ENCODE data around the gene OST4.

OST4 gene

GRCh38 chr2:27039426-27039825 lies 32.0 kb downstream of the OST4 start:
- H3K27ac Mint-ChIP-seq: no peak overlapping the region
- H3K4me3 Mint-ChIP-seq: no peak overlapping the region
- H3K36me3 Mint-ChIP-seq (ENCODE audit: low read depth): peaks cover 65% of the 10 kb centered on the region
- no peaks in the 10 kb centered on the region for H3K27me3 Mint-ChIP-seq
- peaks cover 30% of the 10 kb centered on the region for H3K4me1 Mint-ChIP-seq (ENCODE audit: low read depth)
- no peaks in the 10 kb centered on the region for H3K9me3 Mint-ChIP-seq

- Mint-ChIP-seq H3K36me3 (ENCODE audit: low read depth) (peaks cover 70% of the 10 kb centered on the region), H3K4me1 (ENCODE audit: low read depth) (peaks cover 37% of the 10 kb centered on the region), H3K27ac (no peak overlapping the region)
Measured at GRCh38 chr2:27038631-27039339, 32.7 kb downstream of the OST4 start.

GRCh38 chr2:27038012-27038411 lies 33.4 kb downstream of the OST4 start:
- Mint-ChIP-seq H3K27me3 (no peaks in the 10 kb centered on the region), H3K36me3 (ENCODE audit: low read depth) (peaks cover 68% of the 10 kb centered on the region), H3K4me1 (ENCODE audit: low read depth) (peaks cover 43% of the 10 kb centered on the region), H3K4me3 (no peak overlapping the region), H3K9me3 (no peaks in the 10 kb centered on the region), H3K27ac (no peak overlapping the region)

More at GRCh38 chr2:27038631-27039339, 32.7 kb downstream of the OST4 start:
- Mint-ChIP-seq H3K9me3 (no peaks in the 10 kb centered on the region), H3K27me3 (no peaks in the 10 kb centered on the region), H3K4me3 (no peak overlapping the region)

GRCh38 chr2:27033253-27033852 lies 38.1 kb downstream of the OST4 start:
- H3K27me3 Mint-ChIP-seq: no peaks in the 10 kb centered on the region
- peaks cover 34% of the 10 kb centered on the region for H3K4me1 Mint-ChIP-seq (ENCODE audit: low read depth)
- peak overlapping the region; percentile 95 for H3K4me3 Mint-ChIP-seq
- H3K36me3 Mint-ChIP-seq (ENCODE audit: low read depth): peaks cover 35% of the 10 kb centered on the region
- H3K9me3 Mint-ChIP-seq: no peaks in the 10 kb centered on the region
- peak overlapping the region; percentile 88 for H3K27ac Mint-ChIP-seq

- peaks cover 33% of the 10 kb centered on the region for H3K36me3 Mint-ChIP-seq (ENCODE audit: low read depth)
- H3K4me3 Mint-ChIP-seq: peak within 1 kb of the TSS; percentile 95
- no peaks in the 10 kb centered on the region for H3K9me3 Mint-ChIP-seq
- peaks cover 34% of the 10 kb centered on the region for H3K4me1 Mint-ChIP-seq (ENCODE audit: low read depth)
- H3K27ac Mint-ChIP-seq: peak within 1 kb of the TSS; percentile 88
- no peaks in the 10 kb centered on the region for H3K27me3 Mint-ChIP-seq
Measured at GRCh38 chr2:27032495-27033252, 38.8 kb downstream of the OST4 start, which contains the start of gene TMEM214. TMEM214 (plus strand) TSS chr2:27032965; CDS start chr2:27033016, 51 bp downstream.

- no peaks in the 10 kb centered on the region for H3K9me3 Mint-ChIP-seq
- H3K4me1 Mint-ChIP-seq (ENCODE audit: low read depth): peaks cover 23% of the 10 kb centered on the region
- peaks cover 6% of the 10 kb centered on the region for H3K36me3 Mint-ChIP-seq (ENCODE audit: low read depth)
- no peak overlapping the region for H3K4me3 Mint-ChIP-seq
- no peak overlapping the region for H3K27ac Mint-ChIP-seq
- no peaks in the 10 kb centered on the region for H3K27me3 Mint-ChIP-seq
Measured at GRCh38 chr2:27029051-27029450, 42.4 kb downstream of the OST4 start.

GRCh38 chr2:27027211-27027651 lies 44.2 kb downstream of the OST4 start:
- peaks cover 4% of the 10 kb centered on the region for H3K36me3 Mint-ChIP-seq (ENCODE audit: low read depth)
- no peaks in the 10 kb centered on the region for H3K9me3 Mint-ChIP-seq
- no peak overlapping the region for H3K4me3 Mint-ChIP-seq
- H3K27me3 Mint-ChIP-seq: no peaks in the 10 kb centered on the region
- H3K27ac Mint-ChIP-seq: no peak overlapping the region
- peaks cover 14% of the 10 kb centered on the region for H3K4me1 Mint-ChIP-seq (ENCODE audit: low read depth)

- Mint-ChIP-seq H3K27ac (no peak overlapping the region), H3K4me1 (ENCODE audit: low read depth) (peaks cover 5% of the 10 kb centered on the region), H3K36me3 (ENCODE audit: low read depth) (peaks cover 4% of the 10 kb centered on the region), H3K9me3 (no peaks in the 10 kb centered on the region), H3K4me3 (no peak overlapping the region), H3K27me3 (no peaks in the 10 kb centered on the region)
Measured at GRCh38 chr2:27025861-27026851, 45.3 kb downstream of the OST4 start.

GRCh38 chr2:27025281-27025800 lies 46.1 kb downstream of the OST4 start:
- Mint-ChIP-seq H3K36me3 (ENCODE audit: low read depth) (peaks cover under 1% of the 10 kb centered on the region), H3K27ac (no peak overlapping the region), H3K27me3 (no peaks in the 10 kb centered on the region), H3K4me1 (ENCODE audit: low read depth) (peaks cover 2% of the 10 kb centered on the region), H3K4me3 (no peak overlapping the region), H3K9me3 (no peaks in the 10 kb centered on the region)

GRCh38 chr2:27024812-27025211 lies 46.6 kb downstream of the OST4 start:
- no peaks in the 10 kb centered on the region for H3K27me3 Mint-ChIP-seq
- H3K9me3 Mint-ChIP-seq: no peaks in the 10 kb centered on the region
- H3K4me3 Mint-ChIP-seq: no peak overlapping the region
- H3K27ac Mint-ChIP-seq: no peak overlapping the region
- H3K36me3 Mint-ChIP-seq (ENCODE audit: low read depth): no peaks in the 10 kb centered on the region
- no peaks in the 10 kb centered on the region for H3K4me1 Mint-ChIP-seq (ENCODE audit: low read depth)

GRCh38 chr2:27024188-27024587 lies 47.3 kb downstream of the OST4 start:
- Mint-ChIP-seq H3K27me3 (no peaks in the 10 kb centered on the region), H3K36me3 (ENCODE audit: low read depth) (no peaks in the 10 kb centered on the region), H3K4me3 (no peak overlapping the region), H3K4me1 (ENCODE audit: low read depth) (no peaks in the 10 kb centered on the region), H3K27ac (no peak overlapping the region), H3K9me3 (no peaks in the 10 kb centered on the region)

- no peaks in the 10 kb centered on the region for H3K36me3 Mint-ChIP-seq (ENCODE audit: low read depth)
Measured at GRCh38 chr2:27023740-27024139, 47.7 kb downstream of the OST4 start.

GRCh38 chr2:27021253-27022049 lies 50.0 kb downstream of the OST4 start:
- Mint-ChIP-seq H3K36me3 (ENCODE audit: low read depth) (no peaks in the 10 kb centered on the region), H3K27ac (no peak overlapping the region), H3K27me3 (no peaks in the 10 kb centered on the region)

More at GRCh38 chr2:27023740-27024139, 47.7 kb downstream of the OST4 start:
- Mint-ChIP-seq H3K27me3 (no peaks in the 10 kb centered on the region), H3K27ac (no peak overlapping the region), H3K9me3 (no peaks in the 10 kb centered on the region), H3K4me1 (ENCODE audit: low read depth) (no peaks in the 10 kb centered on the region), H3K4me3 (no peak overlapping the region)

More at GRCh38 chr2:27021253-27022049, 50.0 kb downstream of the OST4 start:
- Mint-ChIP-seq H3K9me3 (no peaks in the 10 kb centered on the region), H3K4me1 (ENCODE audit: low read depth) (no peaks in the 10 kb centered on the region), H3K4me3 (no peak overlapping the region)

All from stimulated activated naive CD8-positive, alpha-beta T cell treated with anti-CD3 and anti-CD28 coated beads, Interleukin-15, Interleukin-2, amounts not matched to agents 100 ng/mL and 50 ng/mL, for 24 hours (primary cell).